Activated CD4-positive, alpha-beta T cell treated with anti-CD3 and anti-CD28 coated beads for 4 hours (primary cell): ENCODE results near the gene PLTP.
A peak's percentile ranks its signal among the peaks of the same experiment; 100 is the strongest.
"Not testable (repeated sequence)": the region's sequence is repeated elsewhere in the genome, so short reads cannot be mapped to it uniquely, and the experiment has no call there.

ENCODE experiments used
- DNase-seq, 2 donors: peaks; one replicate each; pipeline ENCODE4 v3.0.0-alpha.2; 2020

The PLTP gene

DNA sequence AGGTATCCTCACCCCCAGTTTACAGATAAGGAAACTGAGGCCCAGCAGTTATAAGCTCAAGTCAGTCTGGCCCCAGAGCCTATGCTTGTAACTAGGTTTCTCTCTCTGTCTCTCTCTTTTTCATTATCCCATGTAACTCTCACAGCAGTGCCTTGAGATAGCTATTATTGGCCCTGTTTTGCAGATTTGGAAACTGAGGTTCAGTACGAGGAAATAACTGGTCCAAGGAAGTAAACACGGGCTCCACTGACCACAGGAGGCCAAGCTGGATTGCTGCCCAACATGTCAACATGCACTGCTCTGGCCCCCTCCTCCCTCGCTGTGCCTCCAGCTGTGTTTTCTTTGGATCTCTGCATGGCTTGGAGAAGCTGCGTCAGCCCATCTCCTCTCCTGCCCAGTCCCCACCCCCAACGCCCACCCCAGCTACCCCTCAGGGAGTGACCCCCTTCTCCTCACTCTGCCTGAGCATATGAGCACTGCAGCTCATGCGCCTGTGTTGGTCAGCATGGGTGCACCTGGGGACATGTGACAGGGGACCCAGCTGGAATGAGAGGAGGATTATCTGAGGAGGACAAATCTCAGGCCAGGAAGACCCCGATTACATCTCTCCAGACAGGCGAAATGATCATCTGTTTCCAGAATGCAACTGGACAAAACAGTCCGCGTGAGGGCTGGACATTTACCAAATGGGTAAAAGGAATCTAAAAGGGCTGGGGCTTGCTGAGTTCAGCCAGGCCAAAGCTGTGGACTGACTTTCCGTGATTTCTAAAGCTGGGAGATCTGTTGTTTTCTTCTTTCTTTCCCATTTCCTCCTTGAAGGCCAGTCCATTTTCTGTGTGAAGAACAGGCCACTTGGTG, 7.8 kb upstream of the PLTP start:
- DNase-seq: no peak

DNA sequence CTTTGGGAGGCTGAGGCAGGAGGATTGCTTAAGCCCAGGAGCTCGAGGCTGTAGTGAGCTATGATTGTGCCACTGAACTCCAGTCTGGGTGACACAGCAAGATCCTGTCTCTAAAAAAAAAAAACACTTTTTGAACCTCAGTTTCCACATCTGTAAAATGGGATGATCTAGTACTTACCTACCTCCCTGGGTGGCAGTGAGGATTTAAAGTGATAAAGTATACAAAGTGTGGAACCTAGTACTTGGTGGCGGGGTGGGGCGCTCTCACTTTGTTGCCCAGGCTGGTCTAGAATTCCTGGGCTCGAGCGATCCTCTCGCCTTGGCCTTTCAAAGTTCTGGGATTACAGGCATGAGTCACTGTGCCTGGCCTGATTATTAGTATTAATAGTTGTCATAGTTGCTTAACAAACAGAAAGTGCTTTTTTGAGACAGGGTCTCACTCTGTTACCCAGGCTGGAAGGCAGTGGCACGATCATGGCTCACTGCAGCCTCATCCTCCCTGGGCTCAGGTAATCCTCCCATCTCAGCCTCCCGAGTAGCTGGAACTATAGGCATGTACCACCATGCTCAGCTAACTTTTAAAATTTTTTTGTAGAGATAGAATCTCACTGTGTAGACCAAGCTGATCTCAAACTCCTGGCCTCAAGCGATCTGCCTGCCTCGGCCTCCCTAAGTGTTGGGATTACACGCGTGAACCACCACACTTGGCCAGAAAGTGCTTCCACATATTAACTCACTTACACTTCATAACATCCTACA, 7.0 kb upstream of the PLTP start:
- DNase-seq: no peak

DNA sequence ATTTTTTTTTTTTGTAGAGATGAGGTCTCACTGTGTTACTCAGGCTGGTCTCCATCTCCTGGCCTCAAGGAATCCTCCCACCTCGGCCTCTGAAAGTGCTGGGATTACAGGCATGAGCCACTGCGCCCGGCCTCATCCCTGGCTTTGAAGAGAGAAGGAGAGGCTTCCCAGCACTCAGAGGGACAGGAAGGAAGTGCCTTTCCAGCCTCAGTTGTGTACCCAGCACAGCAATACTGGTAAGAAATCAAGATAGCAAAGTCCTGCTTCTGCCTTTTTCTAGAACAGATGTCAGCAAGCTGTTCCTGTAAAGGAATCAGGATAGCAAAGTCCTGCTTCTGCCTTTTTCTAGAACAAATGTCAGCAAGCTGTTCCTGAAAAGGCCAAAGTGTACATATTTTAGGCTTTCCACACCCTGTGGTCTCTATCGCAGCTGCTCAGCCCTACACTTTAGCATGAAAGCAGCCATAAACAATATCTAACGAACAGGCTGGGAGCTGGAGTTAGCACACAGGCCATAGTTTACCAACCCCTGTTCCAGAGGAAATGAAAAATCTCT, 6.3 kb upstream of the PLTP start:
- no peak for DNase-seq

DNA sequence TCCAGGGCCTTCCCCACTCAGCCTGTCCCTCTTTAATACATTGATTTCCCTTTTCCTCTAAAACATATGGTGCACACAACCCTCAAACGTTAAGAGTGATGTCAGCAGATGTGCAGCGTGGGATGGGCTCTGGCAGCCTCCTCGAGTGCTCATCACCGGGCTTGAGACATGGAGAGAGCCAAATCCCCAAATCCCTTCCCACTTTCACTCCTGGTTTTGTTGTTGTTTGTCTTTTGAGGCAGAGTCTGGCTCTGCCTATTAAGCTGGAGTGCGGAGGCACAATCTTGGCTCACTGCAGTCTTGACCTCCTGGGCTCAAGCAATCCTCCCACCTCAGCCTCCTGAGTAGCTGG, 5.8 kb upstream of the PLTP start:
- DNase-seq: no peak

DNA sequence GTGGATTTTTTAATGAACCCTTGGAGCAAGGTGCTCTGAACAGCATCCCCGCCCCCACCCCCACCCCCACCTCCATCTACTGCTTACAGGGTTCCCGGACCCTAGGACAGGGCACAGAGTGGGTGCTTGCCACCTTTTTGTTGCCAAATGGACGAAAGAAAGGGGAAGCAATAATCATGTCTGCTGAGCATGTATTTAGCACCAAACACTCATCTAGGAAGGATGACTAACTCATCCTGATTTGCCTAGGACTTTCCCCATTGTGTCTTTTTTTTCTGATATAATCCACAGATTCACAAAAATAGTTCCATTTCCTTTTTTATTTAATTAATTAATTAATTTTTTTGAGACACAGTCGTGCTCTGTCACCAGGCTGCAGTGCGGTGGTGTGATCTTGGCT, 1.2 kb upstream of the PLTP start:
- no peak for DNase-seq

DNA sequence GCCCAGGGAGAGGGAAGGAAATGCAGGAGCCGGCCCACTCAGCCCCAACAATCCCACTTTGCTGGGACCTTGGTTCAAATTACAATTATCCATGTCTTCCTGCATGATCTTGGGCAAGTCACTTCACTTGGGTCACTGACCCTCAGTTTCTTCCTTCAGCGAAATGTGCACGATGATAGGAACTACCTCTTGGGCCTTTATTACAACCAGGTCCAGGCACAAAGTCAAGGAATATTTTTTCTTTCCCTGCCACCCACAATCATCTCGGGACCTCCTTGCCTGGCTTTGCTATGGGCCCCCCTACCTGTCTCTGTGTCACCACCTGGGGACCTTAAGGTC, 358 bp upstream of the PLTP start:
- no peak for DNase-seq

DNA sequence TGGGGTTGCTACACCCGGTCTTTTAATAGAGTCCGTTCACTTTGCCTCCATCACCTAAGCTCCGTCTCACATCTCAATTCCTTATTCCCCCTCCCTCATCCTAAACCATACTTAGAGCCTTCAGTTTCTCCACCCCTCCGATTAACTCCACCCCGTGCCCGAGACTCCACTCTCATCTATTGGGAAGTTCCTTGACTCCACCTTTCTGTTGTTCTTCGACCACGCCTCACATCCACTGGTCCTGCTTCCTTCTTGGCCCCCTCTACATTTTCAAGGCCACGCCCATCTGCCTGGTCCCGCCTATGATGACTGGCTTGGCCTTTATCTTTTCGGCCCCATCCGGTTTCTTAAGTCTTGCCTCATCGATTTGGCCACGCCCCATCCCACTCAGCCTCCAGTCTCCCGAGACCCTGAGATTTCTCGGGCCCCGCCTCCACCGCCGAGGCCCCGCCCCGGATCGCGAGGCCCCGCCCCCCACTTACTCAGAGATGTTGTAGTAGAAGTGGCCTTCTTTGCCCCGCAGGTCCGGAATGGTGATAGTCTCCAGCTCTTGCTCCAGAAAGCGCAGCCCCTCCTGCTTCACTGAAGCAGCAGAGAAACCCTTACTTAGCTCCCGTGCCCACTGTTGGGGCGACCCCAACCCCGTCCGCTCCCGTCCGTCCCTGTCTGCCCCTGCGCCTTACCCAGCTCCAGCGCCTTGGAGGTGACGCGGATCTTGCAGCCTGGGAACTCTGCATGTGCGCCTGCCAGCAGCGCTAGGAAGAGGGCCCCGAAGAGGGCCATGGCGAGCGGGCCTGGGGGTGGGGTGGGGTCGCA, 1.1 kb downstream of the PLTP start:
- DNase-seq: peak; percentile 84 to 86

DNA sequence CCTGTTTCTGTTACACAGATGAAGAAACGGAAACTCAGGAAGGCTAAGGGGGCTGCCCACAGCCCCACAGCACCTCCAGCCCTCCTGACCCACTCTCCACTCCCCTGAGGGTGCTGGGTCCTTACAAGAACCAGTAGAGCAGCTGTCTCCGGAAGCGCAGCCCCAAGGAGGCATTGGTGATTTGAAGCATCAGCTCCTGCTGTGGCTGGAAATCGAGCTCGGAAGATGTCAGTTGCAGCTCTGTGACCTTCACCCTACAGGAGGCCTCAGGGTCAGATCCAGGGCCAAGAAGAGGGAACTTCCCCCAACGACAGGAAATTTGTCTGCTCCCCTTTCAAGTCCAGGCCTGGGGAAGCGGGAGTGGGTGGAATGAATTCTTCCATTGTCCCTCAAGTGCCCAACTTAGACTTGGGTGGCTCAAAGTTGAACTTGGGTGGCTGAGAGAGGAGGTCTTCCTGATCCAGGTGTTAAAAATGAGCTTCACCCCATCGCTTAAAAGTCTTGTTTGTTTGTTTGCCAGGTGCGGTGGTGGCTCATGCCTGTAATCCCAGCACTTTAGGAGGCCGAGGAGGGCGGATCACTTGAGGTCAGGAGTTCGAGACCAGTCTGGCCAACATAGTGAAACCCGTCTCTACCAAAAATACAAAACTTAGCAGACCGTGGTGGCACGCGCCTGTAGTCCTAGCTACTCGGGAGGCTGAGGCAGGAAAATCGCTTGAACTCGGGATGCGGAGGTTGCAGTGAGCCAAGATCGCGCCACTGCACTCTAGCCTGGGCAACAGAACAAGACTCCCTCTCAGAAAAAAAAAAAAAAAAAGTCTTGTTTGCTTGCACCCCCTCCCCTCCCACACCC, 1.9 kb downstream of the PLTP start:
- DNase-seq: no peak

DNA sequence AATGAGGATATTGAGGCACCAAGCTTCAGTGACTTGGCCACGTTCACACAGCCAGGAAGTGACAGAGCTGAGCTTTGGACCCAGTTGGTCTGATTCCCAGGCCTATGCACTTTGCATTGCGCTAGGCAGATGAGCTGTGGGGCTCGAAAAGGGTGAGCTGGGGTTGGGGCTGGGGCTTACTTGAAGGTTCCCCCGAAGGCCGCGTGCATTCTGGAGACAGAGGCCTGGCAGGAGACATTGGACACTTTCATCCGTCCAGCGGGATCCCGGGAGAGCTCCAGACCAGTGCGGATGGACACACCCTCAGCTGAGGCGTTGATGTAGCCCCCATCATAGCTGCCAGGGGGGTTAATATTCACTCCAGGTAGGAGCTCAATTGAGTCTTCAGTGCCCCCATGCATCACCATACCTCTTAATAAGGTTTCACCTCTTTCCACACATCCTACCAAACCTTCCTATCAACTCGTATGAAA, 2.6 kb downstream of the PLTP start:
- no peak for DNase-seq

DNA sequence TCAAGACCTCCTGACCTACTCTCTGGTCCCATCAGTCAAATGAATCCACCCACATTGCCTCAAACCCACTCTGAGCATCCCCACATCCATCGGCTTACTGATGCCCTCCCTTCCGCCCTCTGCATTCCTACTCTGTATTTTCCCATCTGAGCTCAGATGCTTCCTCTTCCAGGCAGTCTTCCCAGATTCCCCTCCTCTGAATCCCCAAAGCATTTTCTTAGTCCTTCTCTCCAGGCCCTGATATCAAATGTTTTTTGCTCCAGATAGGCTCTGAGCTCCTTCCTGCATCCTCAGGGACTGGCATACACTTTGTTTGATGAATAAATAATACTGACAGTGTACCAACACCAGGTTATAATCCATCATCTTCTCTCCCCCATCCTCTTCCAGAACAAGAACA, 3.9 kb downstream of the PLTP start:
- no peak for DNase-seq

DNA sequence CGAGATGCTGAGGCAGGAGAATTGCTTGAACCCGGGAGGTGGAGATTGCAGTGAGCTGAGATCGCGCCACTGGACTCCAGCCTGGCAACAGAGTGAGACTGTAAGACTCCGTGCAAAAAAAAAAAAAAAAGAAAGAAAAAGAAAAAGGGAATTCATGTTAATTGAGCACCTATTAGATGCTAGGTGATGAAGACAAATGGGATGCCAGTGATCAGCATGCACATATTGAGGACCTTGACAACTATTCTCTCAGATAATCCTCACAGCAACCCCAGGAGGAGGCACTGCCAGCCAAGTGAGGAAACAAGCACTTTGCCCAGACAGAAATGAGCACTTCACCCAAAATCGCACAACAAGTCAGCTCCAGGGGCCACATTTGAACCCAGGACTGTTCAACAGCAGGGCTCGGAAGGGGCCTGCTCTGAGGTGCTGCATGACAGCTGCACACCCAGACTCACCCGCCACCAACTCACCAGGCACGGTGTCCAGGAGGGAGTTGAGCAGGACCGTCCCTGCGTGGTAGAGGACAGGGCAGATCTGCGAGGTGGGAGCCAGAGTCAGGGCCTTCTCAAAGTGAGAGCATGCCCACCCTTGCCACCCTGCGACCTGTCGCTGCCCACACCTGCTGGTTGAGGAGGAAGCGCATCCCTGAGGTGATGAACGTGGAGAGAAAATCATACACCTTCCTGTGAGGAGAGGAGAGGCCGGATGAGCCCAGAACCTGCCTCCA, 4.6 kb downstream of the PLTP start:
- no peak for DNase-seq

DNA sequence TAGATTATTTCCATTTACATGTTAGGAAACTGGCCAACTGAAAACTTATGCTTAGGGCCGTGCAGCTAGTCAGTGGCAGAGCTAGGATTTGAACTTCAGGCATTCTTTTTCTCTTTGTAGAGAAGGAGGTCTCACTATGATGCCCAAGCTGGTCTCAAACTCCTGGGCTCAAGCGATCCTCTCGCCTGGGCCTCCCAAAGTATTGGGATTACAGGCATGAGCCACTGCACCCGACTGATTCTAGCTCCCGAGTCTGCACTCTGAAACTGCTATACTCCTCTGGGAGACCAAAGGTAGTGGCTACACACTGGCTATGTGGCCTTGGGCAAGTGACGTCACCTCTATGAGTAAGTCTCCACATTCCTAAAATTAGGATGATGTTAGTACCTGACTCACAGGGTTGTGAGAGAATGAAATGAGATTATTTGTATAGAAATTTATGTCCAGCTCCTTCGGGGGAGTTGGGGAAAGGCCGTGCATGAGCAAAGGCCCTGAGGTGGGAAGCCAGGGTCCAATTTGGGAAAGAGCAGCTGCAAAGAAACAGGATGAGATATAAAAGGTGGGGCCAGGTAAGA, 6.4 kb downstream of the PLTP start:
- no peak for DNase-seq

DNA sequence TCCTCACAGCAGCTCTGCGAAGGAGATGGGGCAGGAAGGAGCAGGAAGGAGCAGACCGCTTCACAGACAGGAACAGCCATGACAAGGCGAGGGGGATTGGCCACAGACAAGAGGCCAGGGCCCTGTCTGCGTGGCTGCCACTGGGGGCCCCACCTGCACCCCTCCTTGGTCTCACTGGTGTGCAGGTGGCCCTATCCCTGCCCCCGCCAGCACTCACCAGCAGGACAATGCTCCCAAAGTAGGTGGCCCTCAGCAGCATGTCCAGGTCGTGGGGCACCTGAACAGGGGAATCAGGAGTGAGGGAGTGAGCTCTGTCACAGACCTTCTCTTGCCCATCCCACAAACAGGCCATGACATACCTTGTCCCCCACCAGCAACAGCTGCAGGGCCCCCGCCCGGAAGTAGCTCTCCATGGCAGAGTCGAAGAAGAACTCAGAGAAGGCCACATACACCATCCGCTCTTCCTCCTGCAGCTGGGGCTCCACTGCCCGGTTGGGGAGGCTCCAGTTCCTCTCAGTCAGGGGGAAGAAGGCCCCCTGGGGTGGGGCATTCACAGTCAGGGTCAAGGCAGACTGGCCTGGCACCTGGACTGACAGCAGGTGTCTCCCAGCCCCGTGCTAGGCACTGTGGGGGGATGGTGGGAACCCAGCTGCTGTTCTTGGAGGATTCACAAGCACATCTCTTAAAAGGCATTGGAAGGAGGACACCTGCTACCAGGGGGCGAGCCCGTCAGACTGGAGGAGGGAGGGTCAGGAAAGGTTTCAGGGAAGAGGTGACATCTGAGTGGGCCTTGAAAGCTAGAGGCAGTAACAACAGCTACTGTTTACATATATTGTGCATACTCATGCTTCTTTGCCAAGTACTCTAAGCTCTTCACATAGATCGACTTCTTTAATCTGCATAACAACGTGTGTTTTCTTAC, 7.1 kb downstream of the PLTP start:
- no peak for DNase-seq

DNA sequence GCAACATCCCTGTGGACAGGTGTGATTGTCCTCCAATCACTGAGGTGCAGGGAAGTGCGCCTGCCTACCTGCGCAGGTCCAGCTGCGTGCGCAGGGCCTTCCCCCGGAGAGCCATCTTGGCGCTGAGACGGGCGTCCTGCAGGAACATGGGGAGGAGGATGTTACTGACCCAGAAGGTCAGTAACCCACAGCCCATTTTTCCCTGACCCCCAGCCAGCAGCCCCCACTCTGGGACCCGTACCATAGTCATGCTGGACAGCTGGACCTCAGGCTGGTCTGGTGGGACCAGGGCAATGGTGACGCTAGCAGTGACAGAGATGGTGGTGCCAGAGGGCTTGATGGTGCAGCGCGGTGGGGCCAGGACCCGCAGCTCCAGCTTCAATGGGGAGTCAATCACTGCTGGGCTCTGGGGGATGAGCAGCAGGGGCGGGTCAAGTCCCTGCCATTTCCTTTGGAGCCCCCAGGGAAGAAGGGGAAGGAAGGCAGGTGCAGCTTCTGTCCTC, 9.7 kb downstream of the PLTP start:
- DNase-seq: no peak

DNA sequence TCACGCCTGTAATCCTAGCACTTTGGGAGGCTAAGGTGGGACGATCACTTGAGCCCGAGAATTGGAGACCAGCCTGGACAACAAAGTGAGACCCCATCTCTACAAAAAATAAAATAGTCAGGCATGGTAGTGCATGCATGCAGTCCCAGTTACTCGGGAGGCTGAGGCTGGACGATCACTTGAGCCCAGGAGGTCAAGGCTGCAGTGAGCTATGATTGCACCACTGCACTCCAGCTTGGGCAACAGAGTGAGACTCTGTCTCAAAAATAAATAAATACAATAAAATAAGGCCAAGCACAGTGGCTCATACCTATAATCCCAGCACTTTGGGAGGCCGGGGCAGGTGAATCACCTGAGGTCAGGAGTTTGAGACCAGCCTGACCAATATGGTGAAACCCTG, 10.6 kb downstream of the PLTP start:
- DNase-seq: not testable (repeated sequence)

DNA sequence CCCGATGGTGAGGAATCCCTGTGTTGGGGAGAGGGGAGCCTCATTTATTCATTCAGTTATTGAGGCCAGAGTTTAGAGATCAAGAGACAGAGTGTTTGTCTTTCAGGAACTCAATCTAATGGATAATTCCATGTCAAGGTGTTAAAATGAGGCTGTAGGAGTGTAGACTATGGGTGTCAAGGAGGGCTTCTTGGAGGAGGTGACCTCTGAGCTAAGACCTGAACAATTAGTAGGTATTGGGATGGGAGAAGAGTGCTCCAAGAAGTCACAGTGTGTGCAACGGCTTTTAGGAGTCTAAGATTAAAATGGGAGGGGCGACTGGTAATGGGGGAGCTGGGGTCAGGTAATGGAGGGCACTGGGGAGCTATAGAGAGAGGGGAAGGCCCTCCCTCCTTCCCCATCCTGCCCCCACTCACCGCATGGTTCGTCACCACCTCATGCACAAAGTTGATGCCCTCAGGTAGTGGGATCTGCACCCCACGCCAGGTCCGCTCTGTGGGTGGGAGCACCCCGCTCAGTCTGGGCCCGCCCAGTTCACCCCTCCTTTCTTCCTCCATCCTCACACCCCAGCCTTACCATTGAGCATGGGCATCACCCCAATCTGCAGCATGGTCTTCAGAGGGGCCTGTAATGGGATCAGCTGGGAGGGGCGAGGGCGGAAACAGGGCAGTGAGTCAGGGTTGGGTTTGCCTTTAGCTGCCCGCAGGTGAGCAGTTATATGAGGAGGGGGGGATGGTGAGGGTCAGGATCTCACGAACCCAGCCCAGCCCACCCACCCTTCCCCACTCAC, 12.7 kb downstream of the PLTP start:
- DNase-seq: no peak

DNA sequence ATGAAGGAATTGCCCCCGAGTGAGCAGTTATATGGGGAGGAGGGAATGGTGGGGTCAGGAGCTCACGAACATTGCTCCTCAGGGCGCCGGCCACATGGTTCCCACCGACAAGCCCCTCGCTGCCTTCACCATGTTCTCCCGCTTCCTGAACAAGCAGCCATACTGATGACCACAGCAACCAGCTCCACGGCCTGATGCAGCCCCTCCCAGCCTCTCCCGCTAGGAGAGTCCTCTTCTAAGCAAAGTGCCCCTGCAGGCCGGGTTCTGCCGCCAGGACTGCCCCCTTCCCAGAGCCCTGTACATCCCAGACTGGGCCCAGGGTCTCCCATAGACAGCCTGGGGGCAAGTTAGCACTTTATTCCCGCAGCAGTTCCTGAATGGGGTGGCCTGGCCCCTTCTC, 13.7 kb downstream of the PLTP start:
- DNase-seq: no peak

DNA sequence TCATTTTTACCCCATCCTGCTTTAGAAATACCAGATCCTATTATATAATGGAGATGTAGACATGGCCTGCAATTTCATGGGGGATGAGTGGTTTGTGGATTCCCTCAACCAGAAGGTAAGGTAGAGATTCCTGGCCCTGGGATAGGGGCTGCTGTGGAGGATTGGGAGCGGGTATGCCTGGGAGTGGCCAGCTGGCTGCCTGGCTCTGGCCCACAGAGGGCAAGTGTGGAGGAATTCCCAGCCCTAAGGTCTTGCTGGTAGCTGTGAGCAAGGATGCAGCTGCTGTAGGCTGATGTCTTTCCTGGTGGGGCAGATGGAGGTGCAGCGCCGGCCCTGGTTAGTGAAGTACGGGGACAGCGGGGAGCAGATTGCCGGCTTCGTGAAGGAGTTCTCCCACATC, 14.3 kb downstream of the PLTP start:
- no peak for DNase-seq

DNA sequence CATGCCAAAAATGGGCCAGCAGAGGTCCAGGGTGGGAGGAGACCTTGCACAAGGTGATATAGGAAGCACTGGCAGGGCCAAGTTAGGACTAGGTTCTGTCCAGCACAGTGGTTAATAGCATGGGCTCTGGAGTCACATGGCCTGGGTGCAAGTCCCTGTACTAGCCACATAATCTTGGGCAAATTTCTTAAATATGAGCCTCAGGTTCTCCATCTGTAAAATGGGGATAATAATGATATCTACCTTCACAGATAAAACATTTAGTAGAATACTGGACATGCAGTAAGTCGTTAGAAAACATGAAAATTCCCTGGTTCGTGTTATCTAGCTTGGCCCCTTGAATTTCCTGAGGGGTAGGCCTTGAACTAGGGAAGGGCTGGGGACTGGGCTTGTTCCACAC, 14.7 kb downstream of the PLTP start:
- no peak for DNase-seq
